ENCODE data around the gene TMED5. TPM values are rescaled to one million over a fixed set of nuclear protein-coding genes. Genes with fewer than 3 reads are reported as not detected.

TMED5 gene
- total RNA-seq, 4 donors from 2014 or later, result 28.7 to 47.9 (median 39.1) TPM

- intact Hi-C loops (cut with DNase I), result no loop called here
- Histone ChIP-seq H3K4me1 (no peaks in the 10 kb centered on the region), H3K4me3 (no peak overlapping the region), H3K27me3 (no peaks in the 10 kb centered on the region), H3K9me3 (no peaks in the 10 kb centered on the region), H3K36me3 (peaks cover 0 to 49% (median 0%) of the 10 kb centered on the region in 3 donors), H3K27ac (no peak overlapping the region)
- TF ChIP-seq POLR2A (IDR thresholded peaks at IDR 0.05), result no peak
- TF ChIP-seq CTCF (IDR thresholded peaks at IDR 0.05), result no peak
- DNase-seq, result no peak
- 81 to 87% methylated on average over 4 of the region's 4 CpGs for WGBS, 2 donors
These were observed 55.5 kb downstream of the TMED5 start for GRCh38 chr1:93124556-93125355.

GRCh38 chr1:93123201-93123783, 56.9 kb downstream of the TMED5 start:
- Histone ChIP-seq H3K9me3 (no peaks in the 10 kb centered on the region), H3K27me3 (no peaks in the 10 kb centered on the region), H3K4me1 (no peaks in the 10 kb centered on the region), H3K4me3 (no peak overlapping the region), H3K36me3 (peaks cover 0 to 54% (median 0%) of the 10 kb centered on the region in 3 donors), H3K27ac (no peak overlapping the region)
- no peak for DNase-seq
- WGBS, 2 donors, result 87% methylated on average over 4 of the region's 4 CpGs
- TF ChIP-seq POLR2A (IDR thresholded peaks at IDR 0.05) (no peak), CTCF (IDR thresholded peaks at IDR 0.05) (no peak)
- intact Hi-C loops (cut with DNase I), result no loop called here

GRCh38 chr1:93120614-93121013, 59.6 kb downstream of the TMED5 start:
- H3K27ac ChIP-seq, result no peak overlapping the region
- no peaks in the 10 kb centered on the region for H3K9me3 ChIP-seq
- TF ChIP-seq CTCF (IDR thresholded peaks at IDR 0.05) (no peak), POLR2A (IDR thresholded peaks at IDR 0.05) (no peak)
- no peak for DNase-seq
- peaks cover 0 to 67% (median 4%) of the 10 kb centered on the region in 3 donors for H3K36me3 ChIP-seq
- no peaks in the 10 kb centered on the region for H3K4me1 ChIP-seq
- no peaks in the 10 kb centered on the region for H3K27me3 ChIP-seq
- intact Hi-C loops (cut with DNase I), result no loop called here
- H3K4me3 ChIP-seq, result no peak overlapping the region

- Histone ChIP-seq H3K4me1 (no peaks in the 10 kb centered on the region), H3K4me3 (no peak overlapping the region), H3K9me3 (no peaks in the 10 kb centered on the region), H3K27me3 (no peaks in the 10 kb centered on the region), H3K36me3 (peaks cover 0 to 58% (median 4%) of the 10 kb centered on the region in 3 donors), H3K27ac (no peak overlapping the region)
- TF ChIP-seq CTCF (IDR thresholded peaks at IDR 0.05), result no peak
- no peak for TF ChIP-seq POLR2A (IDR thresholded peaks at IDR 0.05)
- intact Hi-C loops (cut with DNase I), result no loop called here
- WGBS, 2 donors, result 76 to 94% methylated on average over 2 of the region's 2 CpGs
- DNase-seq, result no peak
These were observed 65.8 kb downstream of the TMED5 start for GRCh38 chr1:93114391-93114790.

GRCh38 chr1:93113127-93113526, 67.1 kb downstream of the TMED5 start:
- no peaks in the 10 kb centered on the region for H3K9me3 ChIP-seq
- no peaks in the 10 kb centered on the region for H3K27me3 ChIP-seq
- H3K27ac ChIP-seq, result no peak overlapping the region
- no peak for DNase-seq
- peaks cover 0 to 45% (median 4%) of the 10 kb centered on the region in 3 donors for H3K36me3 ChIP-seq
- intact Hi-C loops (cut with DNase I), result no loop called here
- no peak for TF ChIP-seq CTCF (IDR thresholded peaks at IDR 0.05)
- TF ChIP-seq POLR2A (IDR thresholded peaks at IDR 0.05), result no peak
- H3K4me1 ChIP-seq, result no peaks in the 10 kb centered on the region
- WGBS, 2 donors, result 94 to 100% methylated on average over 3 of the region's 3 CpGs
- no peak overlapping the region for H3K4me3 ChIP-seq

Data from esophagus squamous epithelium (tissue), 5 donors.